Ramos (cell line): ENCODE data around the gene IL17RB.

Source experiments
- in situ Hi-C: fragments of 300-500 bp; cut with MboI; formaldehyde crosslinking; loops from one replicate; pipeline ENCODE4 v1.14.3; 2022; ENCODE audit warnings: low sequenced_read_pairs; ENCODE audit not compliant: unreplicated experiment

IL17RB gene

GRCh38 chr3:53826048-53826447, 20.3 kb upstream of the IL17RB start:
- in situ Hi-C loops: no loop called here

- in situ Hi-C loops: no loop called here
Observed at GRCh38 chr3:53828581-53828980, 17.8 kb upstream of the IL17RB start.

GRCh38 chr3:53829605-53830004, 16.8 kb upstream of the IL17RB start:
- in situ Hi-C loops: no loop called here

- in situ Hi-C loops: no loop called here
Observed at GRCh38 chr3:53830944-53831343, 15.4 kb upstream of the IL17RB start.

GRCh38 chr3:53833053-53833645, 13.2 kb upstream of the IL17RB start:
- in situ Hi-C loops: no loop called here

GRCh38 chr3:53833700-53834099, 12.7 kb upstream of the IL17RB start:
- in situ Hi-C loops: no loop called here

- in situ Hi-C loops: no loop called here
Observed at GRCh38 chr3:53834429-53835095, 11.8 kb upstream of the IL17RB start.

GRCh38 chr3:53835257-53835656, 11.1 kb upstream of the IL17RB start:
- in situ Hi-C loops: no loop called here

- in situ Hi-C loops: no loop called here
Observed at GRCh38 chr3:53836084-53836872, 10.1 kb upstream of the IL17RB start.

GRCh38 chr3:53837331-53837730, 9.0 kb upstream of the IL17RB start:
- in situ Hi-C loops: no loop called here

GRCh38 chr3:53841296-53841695, 5.1 kb upstream of the IL17RB start:
- in situ Hi-C loops: no loop called here

GRCh38 chr3:53842436-53843194, 3.8 kb upstream of the IL17RB start:
- in situ Hi-C loops: no loop called here

GRCh38 chr3:53843195-53844177, 2.9 kb upstream of the IL17RB start:
- in situ Hi-C loops: no loop called here

- in situ Hi-C loops: no loop called here
Observed at GRCh38 chr3:53844262-53845102, 1.9 kb upstream of the IL17RB start.

- in situ Hi-C loops: no loop called here
Observed at GRCh38 chr3:53845103-53845880, 1.1 kb upstream of the IL17RB start.

GRCh38 chr3:53845881-53846133, 561 bp upstream of the IL17RB start:
- in situ Hi-C loops: no loop called here

- in situ Hi-C loops: no loop called here
Observed at GRCh38 chr3:53846851-53847155, 435 bp downstream of the IL17RB start.

- in situ Hi-C loops: no loop called here
Observed at GRCh38 chr3:53849916-53850315, 3.5 kb downstream of the IL17RB start.
